GM10266 (cell line): ENCODE results near the gene QRFPR.

Source experiments
- DNase-seq: peaks from one replicate; pipeline ENCODE4 v3.0.0; 2012; ENCODE audit errors: extremely low spot score
- CTCF ChIP-seq: IDR thresholded peaks from 2 replicates; pipeline ENCODE4 v1.5.1; 2012; ENCODE audit warnings: mild to moderate bottlenecking, low read depth; ENCODE audit not compliant: control insufficient read depth, insufficient read depth; ENCODE audit errors: missing control alignments

The QRFPR gene

GRCh38 chr4:121306931-121307330, 73.9 kb downstream of the QRFPR start:
- TF ChIP-seq CTCF = no peak
- DNase-seq = no peak

- no peak for DNase-seq
- TF ChIP-seq CTCF = no peak
Measured at GRCh38 chr4:121304893-121305292, 75.9 kb downstream of the QRFPR start.

GRCh38 chr4:121299367-121299766, 81.5 kb downstream of the QRFPR start:
- no peak for TF ChIP-seq CTCF
- no peak for DNase-seq

- DNase-seq = no peak
- no peak for TF ChIP-seq CTCF
Measured at GRCh38 chr4:121283319-121283718, 97.5 kb downstream of the QRFPR start.

GRCh38 chr4:121280425-121280824, 100.4 kb downstream of the QRFPR start:
- no peak for DNase-seq
- TF ChIP-seq CTCF = no peak

GRCh38 chr4:121278811-121279368, 101.9 kb downstream of the QRFPR start:
- peak; percentile 32 for DNase-seq
- TF ChIP-seq CTCF = no peak
